Mesenchymal stem cell (in vitro differentiated cells and primary cell): Measurements from ENCODE around the gene TNFRSF14.

Source experiments
- DNase-seq: peaks from one replicate; pipeline ENCODE4 v3.0.0-alpha.2; 2013
- H2AFZ ChIP-seq: one replicate; pipeline ENCODE4 v1.6.1; 2013; ENCODE audit warnings: low read depth, mild to moderate bottlenecking, control low read depth, inconsistent platforms, low read length, moderate library complexity
- H2AK5ac ChIP-seq: 2 replicates; pipeline ENCODE4 v1.6.1; 2013; ENCODE audit warnings: low read length, moderate library complexity, mild to moderate bottlenecking, inconsistent platforms; ENCODE audit not compliant: severe bottlenecking
- H2BK120ac ChIP-seq: one replicate; pipeline ENCODE4 v1.6.1; 2013; ENCODE audit warnings: low read depth, mild to moderate bottlenecking, inconsistent platforms, low read length, moderate library complexity
- H2BK12ac ChIP-seq, 2 experiments: one replicate each; pipeline ENCODE4 v1.6.1; 2013; ENCODE audit warnings: inconsistent platforms in 2 of 2, low read length in 2 of 2, mild to moderate bottlenecking in 2 of 2, moderate library complexity in 2 of 2, control low read depth in 1 of 2
- H2BK15ac ChIP-seq: one replicate; pipeline ENCODE4 v1.6.1; 2013; ENCODE audit warnings: mild to moderate bottlenecking, low read depth, inconsistent platforms; ENCODE audit not compliant: poor library complexity, severe bottlenecking
- H2BK5ac ChIP-seq: 2 replicates; pipeline ENCODE4 v1.6.1; 2013; ENCODE audit warnings: low read depth, mild to moderate bottlenecking, low read length, control low read depth, inconsistent platforms; ENCODE audit not compliant: poor library complexity, severe bottlenecking
- H3K14ac ChIP-seq, 2 experiments: one replicate each; pipeline ENCODE4 v1.6.1; 2013; ENCODE audit warnings: inconsistent platforms in 2 of 2, low read length in 2 of 2, control low read depth in 1 of 2, mild to moderate bottlenecking in 1 of 2, moderate library complexity in 1 of 2
- H3K18ac ChIP-seq, 2 experiments: one replicate each; pipeline ENCODE4 v1.6.1; 2013; ENCODE audit warnings: inconsistent platforms in 2 of 2, low read length in 2 of 2, control low read depth in 1 of 2, low read depth in 1 of 2, mild to moderate bottlenecking in 1 of 2
- H3K23ac ChIP-seq, 2 experiments: one replicate each; pipeline ENCODE4 v1.6.1; 2013; ENCODE audit warnings: inconsistent platforms in 2 of 2, low read length in 2 of 2, mild to moderate bottlenecking in 2 of 2, moderate library complexity in 2 of 2, control low read depth in 1 of 2
- H3K27ac ChIP-seq: 2 replicates; pipeline ENCODE4 v1.5.1; 2013; ENCODE audit warnings: mild to moderate bottlenecking, moderate library complexity, low read length, control low read depth, inconsistent platforms; ENCODE audit not compliant: poor library complexity, severe bottlenecking
- H3K27me3 ChIP-seq, 2 experiments: 2 replicates each; pipeline versions ENCODE4 v1.6.1 to v1.7.0; 2013; ENCODE audit warnings: low read length in 2 of 2, mild to moderate bottlenecking in 2 of 2, moderate library complexity in 2 of 2, control low read depth in 1 of 2, inconsistent platforms in 1 of 2; ENCODE audit not compliant: control insufficient read depth in 1 of 2, insufficient read depth in 1 of 2
- H3K36me3 ChIP-seq, 2 experiments: 2 replicates each; pipeline versions ENCODE4 v1.6.1 to v1.7.0; 2013; ENCODE audit warnings: low read length in 2 of 2, control low read depth in 1 of 2, inconsistent platforms in 1 of 2, low read depth in 1 of 2, mild to moderate bottlenecking in 1 of 2; ENCODE audit not compliant: insufficient read depth in 2 of 2, control insufficient read depth in 1 of 2
- H3K4ac ChIP-seq, 2 experiments: one replicate each; pipeline ENCODE4 v1.6.1; 2013; ENCODE audit warnings: inconsistent platforms in 2 of 2, low read length in 2 of 2, mild to moderate bottlenecking in 2 of 2, moderate library complexity in 2 of 2, control low read depth in 1 of 2, low read depth in 1 of 2
- H3K4me1 ChIP-seq: 2 replicates; pipeline ENCODE4 v1.6.1; 2013; ENCODE audit warnings: low read depth, low read length, control low read depth; ENCODE audit not compliant: control insufficient read depth, insufficient read depth
- H3K4me2 ChIP-seq: 2 replicates; pipeline ENCODE4 v1.6.1; 2013; ENCODE audit warnings: low read length, mild to moderate bottlenecking, inconsistent platforms; ENCODE audit not compliant: poor library complexity, severe bottlenecking
- H3K4me3 ChIP-seq, 2 experiments: 2 replicates each; pipeline versions ENCODE4 v1.5.1 to v1.7.0; 2013; ENCODE audit warnings: low read length in 2 of 2, mild to moderate bottlenecking in 2 of 2, control low read depth in 1 of 2, low read depth in 1 of 2; ENCODE audit not compliant: insufficient read depth in 1 of 2
- H3K79me1 ChIP-seq: replicated peaks from 2 replicates; pipeline ENCODE4 v1.6.1; 2013; ENCODE audit warnings: mild to moderate bottlenecking, control low read depth, low read length, inconsistent platforms; ENCODE audit not compliant: poor library complexity, severe bottlenecking
- H3K9ac ChIP-seq: 2 replicates; pipeline ENCODE4 v1.7.0; 2013; ENCODE audit warnings: mild to moderate bottlenecking, low read length, moderate library complexity
- H3K9me3 ChIP-seq: 2 replicates; pipeline ENCODE4 v1.7.0; 2013; ENCODE audit warnings: mild to moderate bottlenecking, low read length; ENCODE audit not compliant: control insufficient read depth
- H4K8ac ChIP-seq: one replicate; pipeline ENCODE4 v1.6.1; 2013; ENCODE audit warnings: inconsistent platforms, mild to moderate bottlenecking, low read length, moderate library complexity
- H4K91ac ChIP-seq: one replicate; pipeline ENCODE4 v1.6.1; 2013; ENCODE audit warnings: mild to moderate bottlenecking, low read length, inconsistent platforms
- WGBS: methylation state at CpG from one replicate; pipeline ENCODE4 v1.1.7; 2013; ENCODE audit warnings: mixed read lengths; 5-methylcytosine and 5-hydroxymethylcytosine counted together

The TNFRSF14 gene

DNA sequence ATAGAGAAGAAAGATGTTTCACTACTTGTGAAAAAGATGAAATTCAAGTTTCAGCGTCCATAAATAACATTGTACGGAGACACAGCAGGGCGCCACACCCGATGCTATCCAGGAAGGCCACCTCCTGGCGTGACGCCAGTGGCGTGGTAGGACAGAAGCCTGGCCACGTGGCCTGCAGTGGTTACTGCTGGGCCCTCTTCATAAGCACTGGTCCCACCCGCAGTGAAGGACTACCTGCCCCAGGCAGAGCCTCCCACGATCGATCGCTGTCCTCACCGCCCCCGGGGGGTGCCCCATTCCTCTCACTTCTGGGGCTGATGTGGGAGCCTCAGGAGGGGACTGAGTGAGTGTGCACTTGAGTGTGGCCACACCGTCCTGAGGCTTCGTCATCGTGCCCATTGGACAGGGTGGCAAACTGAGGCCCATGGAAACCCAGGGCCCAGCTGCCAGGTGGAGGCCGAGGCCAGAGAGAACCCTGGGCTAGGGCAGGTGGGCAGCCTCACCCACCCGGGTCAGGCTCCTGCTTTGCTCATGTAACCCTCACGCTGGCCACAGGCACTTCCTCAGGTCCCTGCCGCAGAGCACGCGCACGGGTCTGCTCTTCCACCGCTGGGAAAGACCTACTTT is 14.4 kb upstream of the TNFRSF14 start:
- no peak overlapping the region for H2BK5ac ChIP-seq
- H3K4me2 ChIP-seq, result no peak overlapping the region
- DNase-seq, result no peak
- H2BK120ac ChIP-seq, result no peak overlapping the region
- H3K4me1 ChIP-seq, result peaks cover 49% of the 10 kb centered on the region
- no peak overlapping the region for H2BK15ac ChIP-seq
- H2AFZ ChIP-seq, result no peak overlapping the region
- H3K14ac ChIP-seq, result no peak overlapping the region
- no peak overlapping the region for H3K4ac ChIP-seq
- H3K4me3 ChIP-seq, result no peak overlapping the region
- H2BK12ac ChIP-seq, result no peak overlapping the region
- H3K9me3 ChIP-seq, result no peaks in the 10 kb centered on the region
- peaks cover 4 to 53% of the 10 kb centered on the region in 2 experiments for H3K27me3 ChIP-seq
- H3K79me1 ChIP-seq, result no peaks in the 10 kb centered on the region
- 88% methylated on average over 25 of the region's 25 CpGs for WGBS
- H3K9ac ChIP-seq, result no peak overlapping the region
- H3K18ac ChIP-seq, result no peak overlapping the region
- H3K27ac ChIP-seq, result no peak overlapping the region
- no peaks in the 10 kb centered on the region for H3K36me3 ChIP-seq
- no peak overlapping the region for H2AK5ac ChIP-seq
- no peak overlapping the region for H3K23ac ChIP-seq
- H4K8ac ChIP-seq, result no peak overlapping the region
- no peak overlapping the region for H4K91ac ChIP-seq

DNA sequence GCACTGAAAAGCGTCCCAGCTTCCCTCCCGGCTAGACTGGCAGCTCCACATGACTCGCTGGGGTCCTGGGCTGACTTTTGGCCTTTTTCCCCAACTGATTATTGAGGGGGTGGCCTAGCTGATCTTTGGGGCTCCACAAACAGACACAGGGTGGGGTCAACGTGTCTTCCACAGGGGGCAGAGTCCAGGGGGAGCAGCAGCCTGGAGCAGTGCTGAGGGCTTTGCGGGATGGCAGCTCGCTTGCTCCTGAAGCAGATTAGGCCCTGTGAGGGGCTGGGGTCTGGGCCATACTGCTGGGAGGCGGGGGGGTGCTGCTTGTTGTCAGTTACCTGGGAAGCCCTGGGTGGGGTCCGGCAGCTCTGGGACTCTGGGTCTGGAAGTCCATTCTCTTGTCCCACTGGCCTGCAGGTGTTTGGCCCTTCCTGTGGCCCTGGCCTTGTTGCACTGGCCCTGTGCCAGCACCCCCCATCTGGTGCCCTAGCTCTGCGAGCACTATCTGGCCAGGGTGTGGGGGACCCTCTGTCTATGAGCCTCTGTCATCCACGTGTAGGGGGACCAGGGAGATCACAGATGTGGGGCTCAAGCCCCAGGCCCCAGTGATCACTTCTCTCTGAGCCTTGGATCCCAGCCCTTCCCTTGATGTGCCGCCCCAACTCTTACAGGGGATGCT is 13.8 kb upstream of the TNFRSF14 start:
- H2AK5ac ChIP-seq, result peak overlapping the region; percentile 24
- no peak overlapping the region for H3K9ac ChIP-seq
- H3K36me3 ChIP-seq, result no peaks in the 10 kb centered on the region
- WGBS, result 89% methylated on average over 11 of the region's 11 CpGs
- no peak overlapping the region for H3K4me2 ChIP-seq
- no peaks in the 10 kb centered on the region for H3K9me3 ChIP-seq
- H3K23ac ChIP-seq, result no peak overlapping the region
- no peak overlapping the region for H3K27ac ChIP-seq
- H3K4me1 ChIP-seq, result peaks cover 53% of the 10 kb centered on the region
- H2BK12ac ChIP-seq, result no peak overlapping the region
- H3K18ac ChIP-seq, result no peak overlapping the region
- no peaks in the 10 kb centered on the region for H3K79me1 ChIP-seq
- H3K4me3 ChIP-seq, result no peak overlapping the region
- H3K4ac ChIP-seq, result no peak overlapping the region
- no peak overlapping the region for H2BK15ac ChIP-seq
- no peak overlapping the region for H2BK5ac ChIP-seq
- H2AFZ ChIP-seq, result no peak overlapping the region
- H2BK120ac ChIP-seq, result no peak overlapping the region
- H3K14ac ChIP-seq, result no peak overlapping the region
- H4K91ac ChIP-seq, result no peak overlapping the region
- H3K27me3 ChIP-seq, result peaks cover 4 to 46% of the 10 kb centered on the region in 2 experiments
- no peak overlapping the region for H4K8ac ChIP-seq
- no peak for DNase-seq

DNA sequence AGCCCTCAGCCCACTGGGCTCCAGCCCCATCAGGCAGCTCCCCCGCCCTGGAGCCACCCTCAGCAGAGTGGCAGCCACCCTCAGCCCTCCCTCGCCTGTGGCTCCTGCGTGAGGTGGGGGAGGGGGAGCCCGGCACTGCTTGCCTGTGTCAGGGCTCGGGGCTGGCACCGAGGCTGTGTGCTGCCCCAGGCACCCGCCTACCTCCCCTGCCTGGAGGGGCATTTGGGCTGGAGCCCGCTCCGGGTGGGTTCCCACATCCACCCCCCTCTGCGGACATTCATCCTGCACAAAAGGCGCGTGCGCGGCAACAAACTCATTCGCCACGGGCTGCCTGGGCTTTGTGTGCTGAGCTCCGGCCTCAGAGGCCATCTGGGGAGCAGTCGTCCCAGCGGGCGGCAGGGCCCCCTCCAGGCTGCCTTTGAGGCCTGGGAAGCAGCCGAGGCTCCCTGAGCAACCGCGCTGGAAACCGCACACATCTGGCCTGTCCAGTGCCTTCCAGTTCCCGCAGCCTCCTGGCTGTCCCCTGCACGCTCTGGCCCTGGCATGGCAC is 12.6 kb upstream of the TNFRSF14 start:
- DNase-seq, result peak; percentile 60

More for the DNA sequence above, 12.6 kb upstream of the TNFRSF14 start:
- Histone ChIP-seq H3K4ac (no peak overlapping the region), H4K8ac (peak overlapping the region; percentile 16), H3K14ac (no peak overlapping the region), H3K4me3 (no peak overlapping the region), H2BK5ac (no peak overlapping the region), H3K9me3 (no peaks in the 10 kb centered on the region), H2AK5ac (no peak overlapping the region), H4K91ac (peak overlapping the region; percentile 30), H3K4me1 (peaks cover 63% of the 10 kb centered on the region), H3K36me3 (no peaks in the 10 kb centered on the region), H3K4me2 (peak overlapping the region; percentile 9), H3K27ac (no peak overlapping the region), H3K23ac (no peak overlapping the region), H3K27me3 (peaks cover 4 to 36% of the 10 kb centered on the region in 2 experiments), H2BK12ac (no peak overlapping the region), H2BK15ac (no peak overlapping the region), H3K79me1 (no peaks in the 10 kb centered on the region), H3K18ac (peak overlapping the region in 1 of 2 experiments; percentile 0), H3K9ac (no peak overlapping the region), H2BK120ac (no peak overlapping the region), H2AFZ (peak overlapping the region; percentile 19)
- 41% methylated on average over 26 of the region's 26 CpGs for WGBS
